HG02885 (cell line): Measurements from ENCODE around the gene GPN2.
"Not testable (repeated sequence)": the region's sequence is repeated elsewhere in the genome, so short reads cannot be mapped to it uniquely, and the experiment has no call there.

Experiments
- ATAC-seq: cut with Tn5 transposase; IDR thresholded peaks from one replicate; pipeline ENCODE4 v1.9.1; 2021; ENCODE audit warnings: mild to moderate bottlenecking; ENCODE audit not compliant: unreplicated experiment, poor library complexity

The GPN2 gene

DNA sequence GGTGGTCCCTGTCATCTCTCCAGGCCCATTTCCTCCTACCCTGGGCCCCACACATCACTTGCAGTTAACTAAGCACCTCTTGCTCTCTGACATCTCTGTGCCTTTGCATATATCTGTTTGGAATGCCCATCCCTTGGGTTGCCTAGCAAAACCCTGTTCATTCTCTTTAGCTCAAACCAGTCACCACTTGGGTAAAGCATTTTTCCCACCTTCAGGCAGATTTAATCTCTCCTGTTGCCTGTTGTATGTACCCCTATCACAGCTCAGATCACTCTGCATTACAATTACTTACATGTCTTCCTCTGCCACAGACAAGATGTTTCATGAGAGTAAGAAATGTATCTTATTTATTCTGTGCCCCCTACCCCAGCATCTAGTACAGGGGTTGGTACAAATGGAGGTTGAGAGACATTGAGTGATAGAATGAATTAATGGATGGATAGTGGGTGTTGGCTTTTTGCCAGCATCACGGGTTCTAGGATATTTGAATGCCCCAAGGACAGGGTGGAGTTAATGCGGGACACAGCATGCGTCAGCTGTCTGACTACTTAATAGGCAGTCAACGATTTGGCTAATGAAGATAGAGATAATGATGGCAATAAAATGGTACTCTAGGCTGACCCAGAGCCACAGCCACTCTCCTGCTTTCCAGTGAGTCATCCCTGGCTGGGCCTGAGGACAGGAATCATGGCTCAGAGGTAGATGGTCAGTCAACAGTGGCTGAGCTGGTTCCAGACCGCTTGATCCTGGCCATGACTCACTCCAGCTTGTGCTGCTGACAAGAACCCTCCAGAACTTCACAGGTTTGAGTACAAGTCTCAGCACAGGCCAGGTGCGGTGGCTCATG lies 17.2 kb upstream of the GPN2 start:
- no peak for ATAC-seq

DNA sequence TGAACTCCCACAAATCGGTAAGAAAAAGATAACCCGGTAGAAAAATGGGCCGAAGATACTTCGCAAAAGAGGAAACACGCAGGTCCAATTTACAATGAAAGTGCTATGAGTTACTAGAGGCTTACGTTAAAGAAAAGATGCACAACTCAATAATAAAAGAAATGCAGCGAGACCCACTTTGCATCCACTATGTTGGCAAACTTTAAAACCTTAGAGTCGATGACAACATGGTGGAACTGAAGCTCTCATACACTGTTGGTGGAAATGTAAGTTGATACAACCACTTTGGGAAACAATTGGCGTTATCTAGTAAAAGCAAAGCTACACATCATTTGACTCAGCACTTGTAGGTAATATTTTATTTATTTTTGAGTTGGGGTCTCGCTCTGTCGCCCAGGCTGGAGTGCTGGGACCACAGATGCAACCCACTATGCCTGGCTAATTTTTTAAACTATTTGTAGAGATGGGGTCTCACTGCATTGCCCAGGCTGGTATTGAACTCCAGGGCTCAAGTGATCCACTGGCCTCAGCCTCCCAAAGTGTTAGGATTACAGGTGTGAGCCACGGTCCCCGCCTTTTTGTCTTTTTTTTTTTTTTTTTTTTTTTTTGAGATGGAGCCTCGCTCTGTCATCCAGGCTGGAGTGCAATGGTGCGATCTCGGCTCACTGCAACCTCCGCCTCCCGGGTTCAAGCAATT lies 10.9 kb upstream of the GPN2 start:
- no peak for ATAC-seq

DNA sequence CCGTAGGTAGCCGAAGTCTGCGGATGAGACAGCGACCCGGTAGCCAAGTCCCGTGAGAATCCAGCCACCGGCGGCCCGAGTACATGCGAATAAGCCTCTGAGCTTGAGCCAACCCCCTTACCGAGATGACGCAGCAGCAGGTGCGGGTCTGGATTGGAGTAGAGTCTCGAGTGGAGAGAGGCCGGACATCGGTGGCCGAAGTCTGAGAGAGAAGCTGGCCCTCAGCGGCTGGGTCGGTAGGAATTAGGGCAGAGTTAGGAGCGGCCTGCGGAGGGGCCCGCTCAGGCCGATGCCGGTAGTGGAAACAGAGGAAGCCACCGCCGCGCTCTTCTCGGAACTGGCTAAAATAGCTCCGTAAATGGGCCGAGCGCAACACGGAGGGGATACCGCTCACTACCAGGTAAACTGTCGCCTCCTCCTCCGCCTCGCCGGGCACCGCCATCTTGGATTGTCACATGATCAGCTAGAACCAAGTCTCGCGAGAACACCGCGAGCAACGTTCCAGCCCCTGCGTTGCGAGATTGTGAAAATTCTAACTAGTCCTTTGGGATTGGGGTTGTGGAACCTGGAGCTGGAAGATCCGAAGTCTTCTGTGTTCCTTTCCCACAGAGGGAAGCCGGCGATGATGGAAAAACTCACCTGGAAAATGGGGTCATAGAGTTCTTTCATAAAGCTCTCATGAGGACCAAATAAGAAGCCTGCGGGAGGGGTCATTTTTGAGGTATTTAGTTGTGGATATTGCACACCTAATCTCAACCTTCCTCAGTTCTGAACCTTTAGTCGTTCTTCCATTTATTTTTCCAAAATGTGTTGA lies 10.1 kb upstream of the GPN2 start, which contains the start of gene GPATCH3:
TSS of gene GPATCH3 (minus strand) at position 467 of the 814 bp plus-strand sequence. CDS start at position 442, 25 bp downstream.
- ATAC-seq, result peak; percentile 78

DNA sequence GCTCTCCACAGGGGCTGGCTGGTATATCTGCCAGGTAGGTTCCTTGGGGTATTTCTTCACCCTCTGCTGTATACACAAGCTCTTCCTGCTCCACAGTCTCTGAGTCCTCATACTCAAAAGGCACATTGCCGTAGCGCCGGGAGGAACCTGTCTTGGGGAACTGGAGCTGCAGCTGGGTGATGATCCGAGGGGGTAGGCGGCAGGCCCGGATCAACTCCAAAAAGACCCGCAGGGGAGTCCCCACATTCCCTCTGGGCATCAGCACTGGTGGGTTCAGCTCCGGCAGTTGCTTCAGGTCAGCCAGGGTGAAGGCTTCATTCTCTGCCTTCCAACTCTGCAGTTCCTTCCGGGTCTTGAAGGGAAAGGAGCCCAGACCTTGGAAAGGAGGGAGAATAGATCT lies 7.3 kb upstream of the GPN2 start:
- no peak for ATAC-seq

DNA sequence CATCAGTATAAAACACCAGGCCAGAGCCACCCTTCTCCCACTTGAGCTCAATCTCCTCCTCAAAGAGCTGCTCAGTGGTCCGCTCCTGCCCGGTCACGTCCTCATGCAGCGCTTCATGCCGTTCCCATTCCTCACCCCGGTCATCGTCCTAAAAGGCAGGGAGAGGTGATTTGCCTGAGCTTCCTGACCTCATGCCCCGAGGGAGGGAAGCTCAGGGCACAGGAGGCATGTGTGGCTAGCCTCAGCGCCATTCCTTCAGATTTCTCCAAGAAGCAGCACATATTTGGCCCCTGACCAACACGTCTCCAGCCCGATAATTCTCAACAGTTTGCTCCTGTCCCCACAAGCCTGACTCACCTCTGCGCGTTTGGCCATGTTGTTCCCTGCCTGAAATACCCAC lies 4.2 kb upstream of the GPN2 start:
- ATAC-seq, result no peak

DNA sequence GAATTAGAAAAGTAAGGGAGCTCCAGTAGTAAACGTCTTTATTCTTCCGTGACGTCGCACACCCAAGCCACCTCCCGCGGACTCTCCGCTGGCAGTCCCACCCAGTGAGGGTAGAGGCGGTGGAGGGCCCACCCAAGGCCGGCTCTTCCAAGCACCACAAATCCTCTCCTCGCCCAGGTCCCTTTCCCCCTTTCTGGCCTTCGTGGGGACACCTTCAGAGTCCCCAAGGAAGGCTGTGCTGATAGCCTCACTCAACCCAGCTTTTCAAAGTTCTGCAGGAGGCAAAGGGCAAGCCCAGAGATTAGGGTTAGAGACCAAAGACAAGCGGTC lies 349 bp upstream of the GPN2 start:
- peak; percentile 18 for ATAC-seq

DNA sequence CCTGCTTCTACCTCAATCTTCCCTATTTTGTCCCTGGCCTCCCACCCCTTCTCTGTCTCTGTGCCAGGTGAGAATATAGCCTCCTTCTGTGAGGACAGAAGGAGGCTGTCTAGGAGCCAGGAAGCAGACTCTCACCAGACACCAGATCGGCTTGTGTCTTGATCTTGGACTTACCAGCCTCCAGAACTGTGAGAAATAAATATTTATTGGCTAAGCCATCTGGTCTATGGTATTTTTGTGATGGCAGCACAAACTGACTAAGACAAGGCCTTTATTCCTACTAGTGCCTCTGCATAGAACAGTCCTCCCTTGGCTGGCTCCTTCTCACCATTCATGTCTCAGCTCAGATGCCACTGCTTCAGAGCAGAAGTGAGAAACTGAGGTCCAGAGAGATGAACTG lies 1.9 kb downstream of the GPN2 start:
- ATAC-seq, result no peak

DNA sequence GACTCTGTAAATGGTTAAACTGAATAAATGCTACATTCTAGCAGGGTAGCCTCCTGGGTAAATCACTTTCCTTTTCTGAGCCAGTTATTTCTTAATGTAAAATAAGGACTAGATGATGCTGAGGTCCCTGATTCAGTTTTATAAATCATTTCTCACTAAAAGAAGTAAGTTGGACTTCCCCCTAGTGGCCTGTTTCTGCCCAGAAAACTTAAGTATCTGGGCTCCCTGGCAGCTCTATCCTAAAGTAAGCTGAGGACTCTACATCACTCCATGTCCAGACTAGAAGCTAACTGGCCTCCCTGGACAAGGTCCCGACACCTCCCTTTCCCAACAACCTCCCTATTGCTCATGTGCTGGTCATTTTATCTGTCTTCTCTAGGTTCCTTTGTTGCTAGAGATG lies 3.0 kb downstream of the GPN2 start:
- no peak for ATAC-seq

DNA sequence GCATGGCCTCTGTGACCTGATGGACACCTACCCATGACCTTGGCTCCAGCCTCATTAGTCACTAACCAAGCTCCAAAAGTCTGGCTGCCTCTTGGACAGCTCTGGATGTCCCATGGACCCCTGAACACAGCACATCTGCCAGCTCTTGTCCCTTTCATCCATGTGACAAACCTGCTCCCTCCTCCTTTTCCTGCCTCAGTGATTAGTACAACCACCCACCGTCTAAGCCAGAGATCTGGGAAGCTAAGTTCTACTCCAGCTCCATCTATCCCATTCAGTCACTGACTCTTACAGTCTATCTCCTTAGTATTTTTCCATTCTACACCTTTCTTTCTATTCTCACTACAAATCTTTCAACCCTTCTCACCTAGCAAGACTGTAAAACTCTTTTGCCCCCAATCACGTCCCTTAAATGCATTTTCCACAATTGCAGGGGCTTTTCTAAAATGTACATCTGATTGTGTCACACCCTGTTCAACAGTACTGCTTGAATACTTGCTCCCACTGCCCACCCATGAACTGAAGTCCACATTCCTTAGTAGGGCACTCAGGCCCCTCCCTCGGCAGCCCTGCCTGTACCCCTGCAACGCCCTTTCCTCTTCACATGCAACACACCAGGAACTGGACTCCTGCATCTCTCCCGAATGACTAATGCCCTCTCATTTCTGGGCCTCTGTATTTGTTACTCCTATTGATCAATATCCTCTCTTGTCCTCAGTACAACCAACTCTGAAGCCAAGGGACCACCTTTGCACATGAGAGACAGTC lies 7.2 kb downstream of the GPN2 start:
- no peak for ATAC-seq

DNA sequence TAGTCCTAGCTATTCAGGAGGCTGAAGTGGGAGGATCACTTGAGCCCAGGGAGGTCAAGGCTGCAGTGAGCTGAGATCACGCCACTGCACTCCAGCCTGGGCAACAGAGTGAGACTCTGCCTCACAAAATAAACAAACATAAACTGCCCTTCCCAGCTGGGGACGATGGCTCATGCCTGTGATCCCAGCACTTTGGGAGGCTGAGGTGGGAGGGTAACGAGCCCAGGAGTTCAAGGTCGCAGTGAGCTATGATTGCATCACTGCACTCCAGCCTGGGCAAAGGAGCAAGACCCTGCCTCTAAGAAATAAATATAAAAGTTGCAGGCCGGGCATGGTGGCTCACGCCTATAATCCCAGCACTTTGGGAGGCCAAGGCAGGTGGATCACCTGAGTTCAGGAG lies 8.5 kb downstream of the GPN2 start:
- ATAC-seq, result not testable (repeated sequence)

DNA sequence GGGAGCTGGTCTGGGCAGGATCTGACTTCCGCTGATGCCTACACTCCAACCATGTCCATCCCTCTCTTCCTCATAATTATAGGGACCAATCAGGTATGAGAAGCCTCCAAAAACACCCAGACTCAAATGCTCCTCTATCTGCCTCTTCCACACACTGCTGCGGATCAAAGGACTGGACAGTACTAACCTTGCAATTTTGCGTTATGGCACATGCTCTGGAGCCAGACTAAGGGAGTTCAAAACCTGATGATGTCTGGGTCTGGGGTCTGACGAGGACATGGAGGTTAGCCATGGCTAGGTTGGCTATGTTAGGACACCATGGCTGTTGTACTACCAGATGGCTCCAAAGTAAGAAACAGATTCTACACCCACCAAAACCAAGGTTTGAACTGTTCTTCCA lies 10.3 kb downstream of the GPN2 start:
- ATAC-seq, result no peak

DNA sequence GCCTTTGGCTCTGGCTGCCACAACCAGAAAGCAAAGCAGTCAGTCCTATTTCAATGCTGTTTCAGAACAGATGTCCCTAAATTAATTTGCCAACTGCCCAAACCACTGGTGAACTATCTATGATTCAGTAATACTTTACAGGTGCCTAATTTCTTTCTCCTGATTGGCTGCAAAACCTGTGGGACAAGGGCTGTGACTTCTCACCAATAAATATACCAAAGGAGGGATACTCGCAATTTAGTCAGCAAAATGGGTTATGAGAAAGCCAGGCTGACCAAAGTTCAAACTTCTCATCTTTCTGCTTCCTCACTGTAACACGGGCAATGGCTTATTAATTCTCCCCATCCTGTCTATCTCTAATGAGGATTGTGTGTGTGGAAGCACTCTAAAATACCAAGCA lies 12.8 kb downstream of the GPN2 start:
- ATAC-seq, result no peak

DNA sequence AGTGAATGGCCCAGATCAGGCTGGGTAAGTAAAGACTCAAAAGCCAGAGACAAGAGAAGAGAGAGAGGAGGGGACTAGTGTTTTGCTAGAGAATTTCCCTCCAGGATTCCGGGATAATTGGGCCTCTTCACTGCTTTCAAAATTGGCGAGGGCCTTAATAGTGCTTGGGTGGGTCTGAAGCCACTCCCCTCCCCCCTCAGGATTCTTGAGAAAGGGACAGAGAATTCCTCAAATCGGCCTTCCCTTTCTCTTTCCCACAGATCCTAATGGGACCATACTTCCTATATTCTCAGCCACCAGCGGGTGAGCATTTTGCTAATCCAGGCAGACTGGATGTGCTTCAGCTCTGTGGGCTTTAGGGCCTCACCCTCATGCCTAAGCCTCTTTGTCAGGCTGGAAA lies 15.2 kb downstream of the GPN2 start:
- no peak for ATAC-seq

DNA sequence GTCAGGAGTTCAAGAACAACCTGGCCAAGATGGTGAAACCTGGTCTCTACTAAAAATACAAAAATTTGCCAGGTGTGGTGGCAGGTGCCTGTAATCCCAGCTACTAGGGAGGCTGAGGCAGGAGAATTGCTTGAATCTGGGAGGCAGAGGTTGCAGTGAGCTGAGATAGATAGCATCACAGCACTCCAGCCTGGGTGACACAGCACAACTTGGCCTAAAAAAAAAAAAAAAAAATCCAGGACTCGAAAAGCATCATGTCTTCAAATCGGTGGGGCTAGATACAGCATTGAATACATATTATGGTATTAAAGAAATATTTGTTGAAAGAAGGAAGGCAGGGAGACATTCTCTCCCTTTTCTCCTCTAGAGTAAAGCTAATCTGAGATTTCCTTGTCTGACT lies 17.0 kb downstream of the GPN2 start:
- not testable (repeated sequence) for ATAC-seq

DNA sequence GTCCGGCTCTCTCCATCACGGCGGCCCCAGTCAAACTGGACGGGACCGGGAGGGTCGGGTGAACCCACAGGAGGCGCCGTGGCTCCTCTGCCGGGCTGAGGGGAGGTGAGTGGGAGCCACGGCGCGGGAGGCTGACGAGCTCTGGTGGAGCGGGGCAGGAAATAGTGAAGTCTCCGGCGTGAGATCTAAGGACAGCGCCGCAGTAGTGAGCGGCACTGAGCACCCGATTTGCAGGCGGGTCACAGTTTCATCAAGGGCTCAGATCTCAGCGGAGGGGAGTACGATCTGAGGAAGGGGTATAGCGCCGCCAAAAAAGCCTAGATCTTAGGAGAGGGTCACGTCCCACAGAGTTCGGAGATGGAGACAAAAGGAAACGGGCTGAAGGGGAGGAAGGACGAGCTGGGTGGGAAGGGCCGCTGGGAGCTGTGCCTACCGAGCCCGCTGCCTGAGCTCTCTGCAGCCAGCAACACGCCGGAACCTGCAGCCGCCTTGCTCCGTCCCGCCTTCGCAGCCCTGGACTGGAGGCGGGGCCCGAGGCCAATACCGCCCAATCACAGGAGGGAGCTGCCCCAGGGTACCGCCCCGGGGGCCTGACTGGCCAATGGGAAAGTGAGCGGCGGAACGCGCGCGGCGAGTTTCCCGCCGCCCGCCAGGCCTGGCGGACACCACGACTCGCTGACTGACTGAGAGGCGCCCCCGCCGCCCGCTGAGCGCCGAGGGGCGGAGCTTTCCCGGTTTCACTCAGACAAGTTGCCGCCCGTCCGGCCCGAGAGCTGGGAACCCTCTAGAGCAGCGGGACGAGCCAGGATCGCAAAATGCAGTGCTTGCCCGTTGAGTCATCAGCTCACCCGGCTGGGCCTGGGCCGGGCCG lies 25.2 kb downstream of the GPN2 start:
- ATAC-seq, result peak; percentile 90

DNA sequence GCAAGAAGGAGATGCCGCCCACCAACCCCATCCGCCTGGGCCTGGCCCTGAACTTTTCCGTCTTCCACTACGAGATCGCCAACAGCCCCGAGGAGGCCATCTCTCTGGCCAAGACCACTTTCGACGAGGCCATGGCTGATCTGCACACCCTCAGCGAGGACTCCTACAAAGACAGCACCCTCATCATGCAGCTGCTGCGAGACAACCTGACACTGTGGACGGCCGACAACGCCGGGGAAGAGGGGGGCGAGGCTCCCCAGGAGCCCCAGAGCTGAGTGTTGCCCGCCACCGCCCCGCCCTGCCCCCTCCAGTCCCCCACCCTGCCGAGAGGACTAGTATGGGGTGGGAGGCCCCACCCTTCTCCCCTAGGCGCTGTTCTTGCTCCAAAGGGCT lies 26.4 kb downstream of the GPN2 start:
- ATAC-seq, result no peak

DNA sequence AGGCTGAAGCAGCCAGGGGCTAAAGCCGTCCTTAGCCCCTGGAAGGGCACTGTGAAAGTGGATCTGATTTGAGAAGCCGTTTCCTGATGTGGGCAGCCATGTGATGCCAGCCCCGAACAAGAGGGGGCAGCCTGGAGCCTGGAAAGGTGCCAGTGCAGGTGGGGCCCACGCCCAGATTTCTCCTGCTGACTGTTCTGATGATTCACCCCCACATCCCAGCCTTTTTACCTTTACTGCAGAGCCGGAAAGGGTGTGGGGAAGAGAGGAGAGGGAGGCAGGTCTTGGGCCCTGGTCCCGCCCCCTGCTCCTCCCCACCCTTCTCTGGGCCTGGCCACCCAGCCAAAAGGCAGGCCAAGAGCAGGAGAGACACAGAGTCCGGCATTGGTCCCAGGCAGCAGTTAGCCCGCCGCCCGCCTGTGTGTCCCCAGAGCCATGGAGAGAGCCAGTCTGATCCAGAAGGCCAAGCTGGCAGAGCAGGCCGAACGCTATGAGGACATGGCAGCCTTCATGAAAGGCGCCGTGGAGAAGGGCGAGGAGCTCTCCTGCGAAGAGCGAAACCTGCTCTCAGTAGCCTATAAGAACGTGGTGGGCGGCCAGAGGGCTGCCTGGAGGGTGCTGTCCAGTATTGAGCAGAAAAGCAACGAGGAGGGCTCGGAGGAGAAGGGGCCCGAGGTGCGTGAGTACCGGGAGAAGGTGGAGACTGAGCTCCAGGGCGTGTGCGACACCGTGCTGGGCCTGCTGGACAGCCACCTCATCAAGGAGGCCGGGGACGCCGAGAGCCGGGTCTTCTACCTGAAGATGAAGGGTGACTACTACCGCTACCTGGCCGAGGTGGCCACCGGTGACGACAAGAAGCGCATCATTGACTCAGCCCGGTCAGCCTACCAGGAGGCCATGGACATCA lies 27.1 kb downstream of the GPN2 start, which contains the start of gene SFN:
TSS of gene SFN (plus strand) at position 369 of the 904 bp plus-strand sequence. CDS start at position 433, 64 bp downstream.
- ATAC-seq, result no peak

DNA sequence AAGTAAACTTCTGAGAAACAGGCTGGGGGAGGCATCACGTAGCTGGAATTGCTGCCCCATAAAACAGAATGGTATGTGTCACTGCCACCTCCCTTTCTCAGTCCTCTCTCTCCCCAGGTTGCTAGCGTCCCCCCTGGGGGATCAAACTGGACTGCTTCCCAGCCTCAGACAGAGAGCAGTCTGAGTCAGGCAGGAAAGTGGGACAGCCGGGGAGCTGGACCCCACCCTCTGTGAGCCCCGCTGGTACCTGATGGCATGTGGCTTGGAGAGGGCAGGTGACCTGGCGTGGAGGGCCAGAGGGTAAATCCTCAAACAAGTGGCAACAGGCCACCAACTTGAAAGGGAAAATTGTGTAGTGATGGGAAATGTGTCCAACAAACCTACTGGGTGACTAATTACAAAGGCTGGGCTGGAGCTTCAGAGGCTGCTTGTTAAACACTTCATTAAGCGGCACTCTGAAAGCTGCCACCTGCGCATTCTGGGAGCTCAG lies 28.1 kb downstream of the GPN2 start:
- ATAC-seq, result no peak
